8988T (cell line): ENCODE measurements around the gene GFPT2.
A peak's percentile ranks its signal among the peaks of the same experiment; 100 is the strongest.

Source experiments
- DNase-seq: peaks from one replicate; pipeline ENCODE4 v3.0.0; 2011

Gene GFPT2

DNA sequence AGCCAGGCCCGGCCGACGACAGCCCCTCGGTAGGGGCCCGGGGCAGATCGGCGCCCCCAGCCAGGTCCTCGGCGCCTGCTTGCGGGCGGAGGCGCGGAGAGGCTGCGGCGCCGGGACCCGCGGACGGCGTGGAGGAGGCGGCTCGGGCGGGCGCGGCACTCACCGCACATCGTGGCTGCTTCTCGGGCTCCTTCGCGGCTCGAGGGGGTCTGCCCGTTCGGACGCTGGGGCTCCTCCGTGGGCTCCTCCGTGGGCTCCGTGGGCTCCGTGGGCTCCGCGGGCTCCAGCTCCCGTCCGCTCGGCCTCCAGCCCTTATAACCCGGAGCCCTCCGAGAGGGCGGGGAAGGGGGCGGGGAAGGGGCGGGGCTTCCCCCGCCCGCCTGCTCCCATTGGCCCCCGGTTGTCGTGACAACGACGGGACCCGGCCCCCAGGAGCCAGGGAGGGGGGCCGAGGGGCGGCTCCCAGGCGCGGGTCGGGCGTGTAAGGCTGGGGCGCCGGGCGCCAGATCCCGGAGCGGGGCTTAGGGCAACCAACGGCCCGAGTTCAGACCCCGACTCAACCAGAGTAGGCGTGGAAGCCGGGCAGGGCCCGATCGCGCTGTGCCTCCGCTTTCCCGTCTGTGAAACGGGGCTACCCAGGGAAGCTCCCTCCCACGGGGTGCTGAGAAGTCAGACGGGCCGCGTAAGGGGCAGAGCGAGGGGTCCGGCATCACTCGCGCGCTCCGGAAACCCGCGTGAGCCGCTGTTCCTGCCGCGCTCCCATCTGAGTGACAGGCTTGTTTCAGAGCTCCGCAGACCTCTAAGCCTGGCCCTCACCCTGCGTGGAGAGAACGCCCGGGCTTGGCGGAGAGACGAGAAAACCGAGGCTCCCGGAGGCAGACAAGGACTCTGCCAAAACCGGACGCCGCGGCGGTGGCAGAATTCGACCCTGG, at the start of gene GFPT2:
Gene GFPT2, minus strand, starts transcription at position 289 of the 932 bp plus-strand sequence. Its CDS starts 119 bp downstream, at position 170.
- DNase-seq: peak; percentile 88

DNA sequence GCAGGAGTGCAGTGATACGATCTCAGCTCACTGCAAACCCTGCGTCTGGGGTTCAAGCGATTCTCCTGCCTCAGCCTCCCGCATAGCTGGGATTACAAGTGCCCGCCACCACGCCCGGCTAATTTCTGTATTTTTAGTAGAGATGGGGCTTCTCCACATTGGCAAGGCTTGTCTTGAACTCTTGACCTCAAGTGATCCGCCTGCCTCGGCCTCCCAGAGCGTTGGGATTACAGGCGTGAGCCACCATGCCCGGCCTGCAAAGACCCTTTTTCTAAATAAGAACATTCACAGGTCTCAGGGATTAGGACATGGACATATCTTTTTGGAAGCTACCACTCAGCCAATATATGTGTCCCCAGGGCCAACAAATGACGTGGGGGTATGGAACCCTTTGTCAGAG, 49.6 kb upstream of the GFPT2 start:
- DNase-seq: no peak

DNA sequence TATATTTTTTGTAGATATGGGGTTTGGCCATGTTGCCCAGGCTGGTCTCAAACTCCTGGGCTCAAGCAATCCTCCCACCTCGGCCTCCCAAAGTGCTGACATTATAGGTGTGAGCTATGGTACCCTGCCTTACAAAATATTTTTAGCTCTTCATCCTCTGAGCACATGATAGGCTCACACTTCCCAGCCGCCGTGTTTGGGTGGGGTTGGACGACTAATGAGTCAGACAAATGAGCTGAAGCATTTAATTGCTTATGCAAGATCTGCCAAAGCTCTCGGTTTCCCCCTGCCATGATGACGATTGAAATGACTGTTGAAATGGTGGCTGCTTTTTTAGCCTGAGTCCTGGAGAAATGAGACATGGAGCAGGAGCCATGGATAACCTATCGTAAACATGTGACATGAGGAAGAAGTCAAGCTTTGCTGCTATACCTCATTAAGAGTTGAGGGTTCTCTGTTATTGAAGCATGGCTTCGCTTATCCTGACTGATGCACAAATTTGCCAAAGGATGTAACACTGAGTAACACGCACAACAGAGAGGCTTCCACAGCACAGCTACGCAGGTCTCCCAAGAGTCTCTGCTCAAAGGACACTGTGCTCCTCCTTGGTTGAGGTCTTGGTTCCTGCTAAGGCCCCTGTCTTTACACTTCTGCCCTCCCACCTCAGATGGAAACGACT, 48.2 kb upstream of the GFPT2 start:
- no peak for DNase-seq

GRCh38 chr5:180400416-180400815, 47.3 kb upstream of the GFPT2 start:
- no peak for DNase-seq

DNA sequence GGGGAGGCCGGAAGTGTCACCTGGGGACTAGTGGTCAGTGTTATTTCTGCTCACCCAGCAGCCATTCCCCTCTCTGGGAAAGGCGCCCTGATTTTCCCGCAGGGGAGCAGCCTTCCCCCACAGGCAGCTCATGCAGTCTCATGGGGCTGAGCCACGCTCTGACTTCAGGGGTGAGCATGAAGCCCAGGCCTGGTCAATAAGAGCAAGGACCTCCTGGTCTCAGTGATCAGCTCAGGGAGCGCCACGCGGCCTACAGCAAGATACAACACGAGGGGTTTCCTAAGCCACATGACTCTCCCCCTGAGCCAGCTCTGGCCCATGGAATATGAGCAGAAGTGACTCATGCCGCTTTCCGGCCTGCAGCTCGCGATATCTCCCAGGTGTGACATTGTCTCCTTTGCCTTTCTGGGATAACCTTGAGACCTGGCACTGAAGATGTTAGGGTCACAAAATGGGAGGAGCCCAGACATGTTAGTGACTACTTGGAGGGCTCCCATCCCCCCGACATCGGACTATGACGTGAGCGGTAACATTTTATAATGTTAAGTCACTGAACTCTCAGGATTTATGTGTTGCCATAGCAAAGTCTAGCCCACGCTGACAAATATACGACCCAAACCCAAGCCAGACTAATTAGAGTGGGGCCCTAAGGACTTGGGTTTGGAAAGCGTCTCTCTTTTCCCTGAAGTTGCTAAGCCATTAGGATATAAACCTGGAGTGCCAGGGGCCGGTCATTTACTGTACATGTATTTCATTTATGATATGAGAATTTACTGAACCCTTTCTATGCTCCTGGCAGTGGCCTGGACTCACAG, 46.5 kb upstream of the GFPT2 start:
- DNase-seq: no peak

DNA sequence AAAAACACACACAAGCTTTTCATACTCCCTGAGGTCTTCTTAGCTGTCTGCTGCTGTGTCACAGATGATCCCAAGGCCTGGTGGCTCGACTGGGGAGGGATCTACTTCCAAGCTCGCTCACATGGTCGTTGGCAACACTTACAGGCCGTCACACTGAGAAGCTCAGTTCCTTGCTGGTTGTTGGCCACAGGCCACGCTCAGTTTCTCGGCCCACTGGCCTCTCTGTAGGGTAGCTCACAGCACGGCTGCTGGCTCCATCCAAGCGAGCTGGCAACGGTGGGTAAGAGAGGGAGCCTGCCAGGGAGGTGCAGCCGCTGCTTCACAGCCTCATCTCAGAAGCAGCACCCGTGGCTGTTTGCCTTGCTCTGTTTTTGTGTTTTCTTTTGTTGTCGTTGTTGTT, 43.8 kb upstream of the GFPT2 start:
- no peak for DNase-seq

- peak; percentile 10 for DNase-seq
These were observed 42.6 kb upstream of the GFPT2 start for GRCh38 chr5:180395540-180396274.

- peak; percentile 11 for DNase-seq
These were observed 41.0 kb upstream of the GFPT2 start for GRCh38 chr5:180394031-180394636.

GRCh38 chr5:180391276-180391675, 38.1 kb upstream of the GFPT2 start:
- peak; percentile 8 for DNase-seq

GRCh38 chr5:180390441-180391190, 37.5 kb upstream of the GFPT2 start:
- peak; percentile 23 for DNase-seq

DNA sequence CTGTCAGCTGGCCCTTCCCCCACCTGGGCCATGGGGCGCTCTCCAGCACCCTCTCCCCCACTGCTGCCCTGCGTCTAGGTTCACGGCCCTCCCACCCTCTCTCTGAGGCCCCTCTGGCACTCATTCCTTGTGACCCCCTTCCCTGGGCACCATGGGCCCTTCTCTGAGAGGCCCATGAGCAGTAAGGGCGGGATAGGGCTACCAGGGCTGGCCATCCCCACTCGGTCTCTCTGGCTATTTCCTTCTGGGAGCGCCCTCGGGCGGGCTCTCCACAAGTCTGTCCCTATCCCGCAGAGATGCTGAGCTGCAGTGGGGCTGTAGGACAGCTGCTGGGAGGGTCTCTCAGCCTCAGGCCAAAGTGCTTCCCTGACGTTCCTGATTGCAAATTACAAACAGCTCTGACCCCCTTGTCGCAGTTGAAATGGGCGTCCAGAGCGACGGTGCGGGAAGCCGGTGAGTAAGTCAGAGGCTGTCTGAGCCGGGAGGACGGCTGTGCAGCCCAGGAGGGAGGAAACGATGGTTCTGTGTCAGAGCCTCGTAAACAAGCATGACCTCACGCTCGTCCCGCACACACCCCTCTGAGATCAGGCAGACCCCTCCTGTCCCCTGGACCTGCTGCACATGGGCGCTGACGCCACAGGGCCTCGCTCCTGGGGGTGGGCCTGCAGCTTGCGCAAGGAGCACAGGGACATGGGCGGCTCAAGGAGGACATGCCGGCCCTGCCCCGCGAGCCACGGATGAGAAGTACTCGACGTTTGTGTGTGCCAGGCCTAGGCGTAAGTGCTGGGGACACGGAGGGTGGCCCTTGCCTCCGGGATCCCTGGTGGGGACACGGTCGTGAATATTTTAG, 36.3 kb upstream of the GFPT2 start:
- DNase-seq: peak; percentile 8

GRCh38 chr5:180387798-180388197, 34.7 kb upstream of the GFPT2 start:
- DNase-seq: no peak

DNA sequence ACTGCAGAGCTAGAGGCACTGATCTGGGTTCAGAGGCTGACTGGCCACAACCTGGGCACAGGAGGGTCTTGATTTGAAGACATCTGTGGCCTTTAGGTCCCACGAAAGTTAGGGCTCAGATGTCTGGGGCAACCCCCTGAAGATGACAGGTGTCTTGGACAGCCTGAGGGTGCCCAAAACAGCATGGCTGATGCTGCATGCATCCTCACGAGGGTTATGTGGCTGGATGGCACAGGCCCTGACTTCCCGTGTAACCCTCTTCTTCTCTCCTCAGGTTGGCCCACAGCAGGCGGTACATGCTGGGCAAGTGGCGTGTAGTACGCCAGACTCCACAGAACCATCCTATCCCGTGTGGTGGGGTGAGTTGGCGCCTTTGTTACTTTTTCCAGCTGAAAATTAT, 29.8 kb upstream of the GFPT2 start:
- no peak for DNase-seq

- no peak for DNase-seq
These were observed 28.8 kb upstream of the GFPT2 start for GRCh38 chr5:180381851-180382480.

GRCh38 chr5:180381428-180381827, 28.3 kb upstream of the GFPT2 start:
- no peak for DNase-seq

DNA sequence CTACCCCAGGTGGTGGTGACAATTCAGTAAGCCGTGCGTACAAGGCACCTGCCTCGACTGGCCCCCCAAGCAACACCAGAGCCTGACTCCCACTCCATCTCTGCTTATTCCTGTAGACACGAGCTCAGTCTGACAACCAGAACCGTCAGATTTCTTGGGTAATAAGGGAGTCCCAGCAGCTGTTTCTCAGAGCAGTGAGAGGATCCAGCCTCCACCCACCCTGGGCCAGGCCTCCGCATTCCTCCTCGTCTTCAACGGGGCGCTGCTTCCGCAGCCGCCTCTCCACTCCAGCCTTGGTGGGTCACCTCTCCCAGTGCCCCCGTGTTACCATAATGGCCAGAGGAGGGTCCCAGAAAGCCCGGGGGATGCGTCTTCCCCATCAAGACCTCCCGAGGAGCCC, 27.7 kb upstream of the GFPT2 start:
- DNase-seq: no peak

DNA sequence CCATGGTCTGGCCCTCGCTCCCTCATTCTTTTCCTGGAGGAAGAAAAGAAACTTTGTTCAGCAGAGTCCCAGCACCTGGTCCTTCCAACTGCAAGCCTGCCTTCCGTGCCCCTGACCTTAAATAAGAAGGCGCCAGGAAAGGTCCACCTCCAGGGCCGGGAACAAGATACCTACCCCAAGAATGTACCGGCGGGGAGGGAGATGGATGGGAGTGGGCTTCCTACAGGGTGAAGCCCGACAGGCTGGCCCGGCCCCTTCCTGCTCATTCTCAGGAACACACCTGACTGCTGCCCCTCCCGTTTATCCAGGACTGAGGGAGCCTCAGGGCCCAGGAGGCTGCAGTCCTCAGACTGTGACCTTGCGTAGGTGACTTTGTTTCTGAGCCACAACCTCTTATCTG, 27.3 kb upstream of the GFPT2 start:
- DNase-seq: no peak

GRCh38 chr5:180379355-180380070, 26.4 kb upstream of the GFPT2 start:
- no peak for DNase-seq
